ENCODE results near the gene FBXO42. TPM values are rescaled to one million over a fixed set of nuclear protein-coding genes. Genes with fewer than 3 reads are reported as not detected.
"Not testable (repeated sequence)": the region's sequence is repeated elsewhere in the genome, so short reads cannot be mapped to it uniquely, and the experiment has no call there.

Gene FBXO42
- total RNA-seq, 1 experiment from 2014 or later = 11.3 TPM

- no peak overlapping the region for H3K4me3 ChIP-seq (ENCODE audit: low read depth, low read length)
- no peak overlapping the region for H3K4me3 Mint-ChIP-seq (ENCODE audit: unreplicated experiment)
- H3K36me3 Mint-ChIP-seq (ENCODE audit: insufficient read depth, unreplicated experiment) = peaks cover 27% of the 10 kb centered on the region
- no peaks in the 10 kb centered on the region for H3K9me3 ChIP-seq
- ChIA-PET POLR2A (no interaction called here), CTCF (interaction anchor here (0.6 kb wide), 1 partner anchor 161 kb away, joined by 3 read pairs; no protein-coding TSS in a partner anchor)
- no peak for DNase-seq
- H3K27me3 Mint-ChIP-seq (ENCODE audit: insufficient read depth, unreplicated experiment) = no peaks in the 10 kb centered on the region
- no peaks in the 10 kb centered on the region for H3K27me3 ChIP-seq (replicated peaks; ENCODE audit: control insufficient read depth, insufficient read depth, low read length)
- TF ChIP-seq CTCF (IDR thresholded peaks at IDR 0.05; ENCODE audit: insufficient read depth in 1 of 2, low read depth in 1 of 2, low read length in 1 of 2, severe bottlenecking in 1 of 2, unreplicated experiment in 1 of 2) = no peak
- no peaks in the 10 kb centered on the region for H3K36me3 ChIP-seq (ENCODE audit: control insufficient read depth, insufficient read depth, low read length)
- intact Hi-C loops (cut with micrococcal nuclease; ENCODE audit: unreplicated experiment) = no loop called here
- no TSS peak for BruUV-seq (replicated peaks)
- H3K4me1 Mint-ChIP-seq (ENCODE audit: low read depth, unreplicated experiment) = no peaks in the 10 kb centered on the region
- no peaks in the 10 kb centered on the region for H3K4me1 ChIP-seq
- H3K9me3 Mint-ChIP-seq (ENCODE audit: unreplicated experiment) = no peaks in the 10 kb centered on the region
- no peak overlapping the region for H3K27ac Mint-ChIP-seq (ENCODE audit: unreplicated experiment)
Measured at GRCh38 chr1:16247441-16247840, 104.8 kb downstream of the FBXO42 start.

- no peak for DNase-seq
- Mint-ChIP-seq H3K27ac (ENCODE audit: unreplicated experiment) (no peak overlapping the region), H3K4me3 (ENCODE audit: unreplicated experiment) (no peak overlapping the region), H3K27me3 (ENCODE audit: insufficient read depth, unreplicated experiment) (no peaks in the 10 kb centered on the region), H3K36me3 (ENCODE audit: insufficient read depth, unreplicated experiment) (peaks cover 27% of the 10 kb centered on the region), H3K9me3 (ENCODE audit: unreplicated experiment) (no peaks in the 10 kb centered on the region), H3K4me1 (ENCODE audit: low read depth, unreplicated experiment) (no peaks in the 10 kb centered on the region)
- no peaks in the 10 kb centered on the region for H3K27me3 ChIP-seq (replicated peaks; ENCODE audit: control insufficient read depth, insufficient read depth, low read length)
- no peaks in the 10 kb centered on the region for H3K9me3 ChIP-seq
- intact Hi-C loops (cut with micrococcal nuclease; ENCODE audit: unreplicated experiment) = no loop called here
- no peak for TF ChIP-seq CTCF (IDR thresholded peaks at IDR 0.05; ENCODE audit: insufficient read depth in 1 of 2, low read depth in 1 of 2, low read length in 1 of 2, severe bottlenecking in 1 of 2, unreplicated experiment in 1 of 2)
- no peaks in the 10 kb centered on the region for H3K4me1 ChIP-seq
- no peaks in the 10 kb centered on the region for H3K36me3 ChIP-seq (ENCODE audit: control insufficient read depth, insufficient read depth, low read length)
- ChIA-PET CTCF (no interaction called here), POLR2A (no interaction called here)
- no peak overlapping the region for H3K4me3 ChIP-seq (ENCODE audit: low read depth, low read length)
- no TSS peak for BruUV-seq (replicated peaks)
Measured at GRCh38 chr1:16246961-16247360, 105.3 kb downstream of the FBXO42 start.

- H3K27ac Mint-ChIP-seq (ENCODE audit: unreplicated experiment); H3K9me3 Mint-ChIP-seq (ENCODE audit: unreplicated experiment); CTCF ChIA-PET; H3K36me3 ChIP-seq (ENCODE audit: control insufficient read depth, insufficient read depth, low read length); BruUV-seq (replicated peaks); H3K9me3 ChIP-seq; H3K4me3 Mint-ChIP-seq (ENCODE audit: unreplicated experiment); POLR2A ChIA-PET; H3K4me3 ChIP-seq (ENCODE audit: low read depth, low read length); H3K4me1 ChIP-seq; H3K27me3 Mint-ChIP-seq (ENCODE audit: insufficient read depth, unreplicated experiment); intact Hi-C loops (cut with micrococcal nuclease; ENCODE audit: unreplicated experiment); H3K27me3 ChIP-seq (replicated peaks; ENCODE audit: control insufficient read depth, insufficient read depth, low read length); DNase-seq; H3K4me1 Mint-ChIP-seq (ENCODE audit: low read depth, unreplicated experiment): not testable (repeated sequence)
- H3K36me3 Mint-ChIP-seq (ENCODE audit: insufficient read depth, unreplicated experiment) = peaks cover 27% of the 10 kb centered on the region
Measured at GRCh38 chr1:16246239-16246638, 106.0 kb downstream of the FBXO42 start.

Measured in Caco-2 (cell line).